Fibroblast of the aortic adventitia (primary cell): ENCODE measurements around the gene RNASEH2A. TPM values are rescaled to one million over a fixed set of nuclear protein-coding genes. Genes with fewer than 3 reads are reported as not detected.
A peak's percentile ranks its signal among the peaks of the same experiment; 100 is the strongest.

Source experiments
- DNase-seq: peaks from one replicate; pipeline ENCODE4 v3.0.0-alpha.2; 2010; ENCODE audit warnings: low read depth
- H3K4me3 ChIP-seq: 2 replicates; pipeline ENCODE4 v1.5.1; 2011; ENCODE audit warnings: low read depth, mild to moderate bottlenecking, control low read depth, low read length, moderate library complexity
- CTCF ChIP-seq: IDR thresholded peaks from 2 replicates; pipeline ENCODE4 v1.5.1; 2011; ENCODE audit warnings: mild to moderate bottlenecking, low read length, control low read depth, inconsistent platforms; ENCODE audit not compliant: insufficient read depth
- total RNA-seq: library from RNA; depleted of rRNA; stranded (reverse); fragments of >200 nt; gene quantifications from 2 replicates; pipeline ENCODE4 v1.2.3, GENCODE V29; 2012; ENCODE audit warnings: low replicate concordance

RNASEH2A gene
- 12.8 and 37.4 TPM in 2 replicates for total RNA-seq

GRCh38 chr19:12806242-12807081, at the start of gene RNASEH2A:
Gene RNASEH2A, plus strand, starts transcription at chr19:12806584. Its CDS starts 90 bp downstream, at chr19:12806674.
- peak; percentile 89 for DNase-seq
- peak within 1 kb of the TSS; percentile 85 for H3K4me3 ChIP-seq
- no peak for TF ChIP-seq CTCF

- peak; percentile 57 for DNase-seq
- peak; percentile 63 for TF ChIP-seq CTCF
- H3K4me3 ChIP-seq: peak overlapping the region; percentile 50
These were observed 48.7 kb upstream of the RNASEH2A start for GRCh38 chr19:12757544-12758274.

GRCh38 chr19:12759686-12760085, 46.7 kb upstream of the RNASEH2A start:
- no peak for TF ChIP-seq CTCF
- DNase-seq: no peak
- H3K4me3 ChIP-seq: no peak overlapping the region

GRCh38 chr19:12763100-12763499, 43.3 kb upstream of the RNASEH2A start:
- no peak for DNase-seq

GRCh38 chr19:12764698-12765097, 41.7 kb upstream of the RNASEH2A start:
- TF ChIP-seq CTCF: no peak
- no peak for DNase-seq
- H3K4me3 ChIP-seq: no peak overlapping the region

More at GRCh38 chr19:12763100-12763499, 43.3 kb upstream of the RNASEH2A start:
- TF ChIP-seq CTCF: no peak
- no peak overlapping the region for H3K4me3 ChIP-seq

- TF ChIP-seq CTCF: peak; percentile 83
- peak overlapping the region; percentile 66 for H3K4me3 ChIP-seq
- peak; percentile 77 for DNase-seq
These were observed 40.3 kb upstream of the RNASEH2A start for GRCh38 chr19:12766051-12766521.
